Measurements from ENCODE around the gene RPS16.

RPS16 gene

GRCh38 chr19:39388657-39389056 lies 47.1 kb downstream of the RPS16 start:
- DNase-seq (ENCODE audit: low read depth): no peak

- DNase-seq (ENCODE audit: low read depth): no peak
Observed at GRCh38 chr19:39386557-39386956, 49.2 kb downstream of the RPS16 start.

GRCh38 chr19:39385629-39386411 lies 49.9 kb downstream of the RPS16 start:
- no peak for DNase-seq (ENCODE audit: low read depth)

GRCh38 chr19:39384839-39385568 lies 50.7 kb downstream of the RPS16 start:
- DNase-seq (ENCODE audit: low read depth): no peak
